IMR-90 (cell line): ENCODE data around the gene IL36B. TPM values are rescaled to one million over a fixed set of nuclear protein-coding genes. Genes with fewer than 3 reads are reported as not detected.

ENCODE experiments used
- ATAC-seq: fragments of 200-7000 bp; cut with Tn5 transposase; 2 replicates; pipeline ENCODE4 v1.9.1; 2020; ENCODE audit warnings: low read depth, mild to moderate bottlenecking, moderate library complexity
- BruUV-seq: library from RNA; stranded (reverse); fragments of 400-500 nt; replicated peaks from 2 replicates; lab custom pipeline; 2021; lab: Mats Ljungman, UMichigan
- CTCF ChIA-PET: fragments of 300-600 bp; formaldehyde crosslinking; extraction: SDS; loops from one replicate; lab custom pipeline; 2021; ENCODE audit warnings: antibody characterized with exemption; lab: Yijun Ruan, JAX
- POLR2A ChIA-PET: fragments of 300-600 bp; sonication (Branson Sonifier 250); formaldehyde crosslinking; loops from one replicate; lab custom pipeline; 2022; ENCODE audit warnings: antibody characterized with exemption; ENCODE audit not compliant: unreplicated experiment; lab: Charles Lee
- DNase-seq: peaks from one replicate; pipeline ENCODE4 v3.0.0; 2013
- H2AFZ ChIP-seq: replicated peaks from 2 replicates; pipeline ENCODE3; 2013; ENCODE audit warnings: low read length, mild to moderate bottlenecking; ENCODE audit not compliant: poor library complexity
- H2AK5ac ChIP-seq: 2 replicates; pipeline ENCODE4 v1.6.1; 2013; ENCODE audit warnings: low read depth, low read length, inconsistent platforms
- H2AK9ac ChIP-seq: replicated peaks from 2 replicates; pipeline ENCODE3; 2013; ENCODE audit warnings: mild to moderate bottlenecking, low read depth, low read length, moderate library complexity; ENCODE audit not compliant: poor library complexity
- H2BK120ac ChIP-seq: 2 replicates; pipeline ENCODE4 v1.6.1; 2013; ENCODE audit warnings: low read depth, low read length, inconsistent platforms
- H2BK15ac ChIP-seq: 3 replicates; pipeline ENCODE4 v1.6.1; 2013; ENCODE audit warnings: low read depth, low read length, inconsistent platforms
- H2BK20ac ChIP-seq: 2 replicates; pipeline ENCODE4 v1.6.1; 2013; ENCODE audit warnings: low read depth, mild to moderate bottlenecking, inconsistent platforms, low read length, moderate library complexity
- H2BK5ac ChIP-seq: 2 replicates; pipeline ENCODE4 v1.6.1; 2013; ENCODE audit warnings: mild to moderate bottlenecking, low read depth, low read length, inconsistent platforms; ENCODE audit not compliant: poor library complexity, severe bottlenecking
- H3K14ac ChIP-seq: replicated peaks from 2 replicates; pipeline ENCODE4 v1.6.1; 2013; ENCODE audit warnings: low read depth, low read length, inconsistent platforms
- H3K18ac ChIP-seq: 2 replicates; pipeline ENCODE4 v1.6.1; 2013; ENCODE audit warnings: low read depth, low read length, control low read depth
- H3K23ac ChIP-seq: 2 replicates; pipeline ENCODE4 v1.6.1; 2013; ENCODE audit warnings: low read depth, low read length, inconsistent platforms
- H3K27ac ChIP-seq: 2 replicates; pipeline ENCODE4 v1.5.1; 2013; ENCODE audit warnings: mild to moderate bottlenecking, control low read depth, low read length; ENCODE audit not compliant: insufficient read depth
- H3K27me3 ChIP-seq: 2 replicates; pipeline ENCODE4 v1.6.1; 2013; ENCODE audit warnings: low read length; ENCODE audit not compliant: control insufficient read depth, insufficient read depth
- H3K36me3 ChIP-seq: 2 replicates; pipeline ENCODE4 v1.6.1; 2013; ENCODE audit warnings: low read length, mixed read lengths; ENCODE audit not compliant: control insufficient read depth, insufficient read depth
- H3K4ac ChIP-seq: 2 replicates; pipeline ENCODE4 v1.6.1; 2013; ENCODE audit warnings: low read depth, low read length, inconsistent platforms
- H3K4me1 ChIP-seq: 2 replicates; pipeline ENCODE4 v1.6.1; 2013; ENCODE audit warnings: low read length, mixed read lengths; ENCODE audit not compliant: control insufficient read depth, insufficient read depth
- H3K4me2 ChIP-seq: 2 replicates; pipeline ENCODE4 v1.6.1; 2013; ENCODE audit warnings: low read depth, mild to moderate bottlenecking, control low read depth, low read length, moderate library complexity
- H3K4me3 ChIP-seq: 2 replicates; pipeline ENCODE4 v1.5.1; 2013; ENCODE audit warnings: low read depth, mild to moderate bottlenecking, control low read depth, low read length, moderate library complexity; ENCODE audit not compliant: insufficient read depth
- H3K56ac ChIP-seq: 2 replicates; pipeline ENCODE4 v1.6.1; 2013; ENCODE audit warnings: low read length, inconsistent platforms; ENCODE audit not compliant: insufficient read depth; ENCODE audit errors: extremely low read depth
- H3K79me1 ChIP-seq, 2 experiments: 2 replicates each; pipeline ENCODE4 v1.6.1; 2013; ENCODE audit warnings: low read length in 2 of 2, inconsistent platforms in 1 of 2, low read depth in 1 of 2
- H3K9ac ChIP-seq: 2 replicates; pipeline ENCODE4 v1.6.1; 2013; ENCODE audit warnings: low read depth, low read length, control low read depth
- H3K9me1 ChIP-seq: 2 replicates; pipeline ENCODE4 v1.6.1; 2013; ENCODE audit warnings: low read length, inconsistent platforms; ENCODE audit not compliant: insufficient read depth
- H3K9me3 ChIP-seq: 2 replicates; pipeline ENCODE4 v1.6.1; 2013; ENCODE audit warnings: low read length; ENCODE audit not compliant: control insufficient read depth, insufficient read depth
- H4K20me1 ChIP-seq: 2 replicates; pipeline ENCODE4 v1.6.1; 2013; ENCODE audit warnings: low read length, inconsistent platforms; ENCODE audit not compliant: insufficient read depth
- H4K5ac ChIP-seq: 2 replicates; pipeline ENCODE4 v1.6.1; 2013; ENCODE audit warnings: mild to moderate bottlenecking, low read depth, low read length, control low read depth
- H4K8ac ChIP-seq, 2 experiments: 2 replicates each; pipeline ENCODE4 v1.6.1; 2013; ENCODE audit warnings: low read depth in 2 of 2, low read length in 2 of 2, control low read depth in 1 of 2, inconsistent platforms in 1 of 2
- H4K91ac ChIP-seq: 2 replicates; pipeline ENCODE4 v1.6.1; 2013; ENCODE audit warnings: low read depth, low read length, inconsistent platforms; ENCODE audit not compliant: insufficient read depth
- FOS ChIP-seq: fragments of 150-350 bp; IDR thresholded peaks from 2 replicates; pipeline ENCODE4 v1.6.1; 2016; ENCODE audit warnings: low read depth, low read length
- MAFK ChIP-seq: IDR thresholded peaks from 2 replicates; pipeline ENCODE4 v1.6.1; 2012; ENCODE audit warnings: low read depth, low read length, improper control_type of control experiment
- MAZ ChIP-seq: IDR thresholded peaks from 2 replicates; pipeline ENCODE4 v1.6.1; 2012; ENCODE audit warnings: low read depth, mild to moderate bottlenecking, low read length, improper control_type of control experiment, moderate library complexity, borderline replicate concordance
- MXI1 ChIP-seq: IDR thresholded peaks from 2 replicates; pipeline ENCODE4 v1.6.1; 2012; ENCODE audit warnings: low read depth, mild to moderate bottlenecking, low read length, moderate library complexity, borderline replicate concordance
- RAD21 ChIP-seq: IDR thresholded peaks from 2 replicates; pipeline ENCODE4 v1.6.1; 2012; ENCODE audit warnings: low read length, improper control_type of control experiment
- RFX5 ChIP-seq: IDR thresholded peaks from 2 replicates; pipeline ENCODE4 v1.8.0; 2012; ENCODE audit warnings: low read depth, mild to moderate bottlenecking, low read length, moderate library complexity
- SMC3 ChIP-seq: fragments of 150-350 bp; IDR thresholded peaks from 2 replicates; pipeline ENCODE4 v1.6.1; 2016; ENCODE audit warnings: low read depth, mild to moderate bottlenecking, antibody characterized with exemption, low read length, moderate library complexity
- WGBS, 2 experiments: methylation state at CpG; one replicate each; pipeline versions ENCODE4 v1.1.5 to v1.1.7; 2013; ENCODE audit warnings: missing lambda C conversion rate in 2 of 2; ENCODE audit not compliant: insufficient read length in 1 of 2; ENCODE audit errors: extremely low coverage in 2 of 2; 5-methylcytosine and 5-hydroxymethylcytosine counted together
- dilution Hi-C: fragments of 300-500 bp; cut with HindIII; formaldehyde crosslinking; loops from one replicate; pipeline ENCODE4 v1.14.3; 2018; ENCODE audit warnings: low sequenced_read_pairs; ENCODE audit not compliant: unreplicated experiment
- in situ Hi-C: fragments of 300-500 bp; cut with MboI; formaldehyde crosslinking; loops from 3 replicates; pipeline ENCODE4 v1.14.3; 2019; ENCODE audit warnings: low sequenced_read_pairs, inconsistent platforms, mixed read lengths
- intact Hi-C: fragments of 100-400 bp; cut with micrococcal nuclease; formaldehyde crosslinking; loops from 2 replicates; pipeline ENCODE4 v1.10.0; 2022
- polyA plus RNA-seq, 3 experiments: library from polyadenylated mRNA; depleted of rRNA; stranded (reverse); fragments of >200 nt; gene quantifications; 2 replicates each; pipeline ENCODE4 v1.2.3, GENCODE V29; 2012; ENCODE audit warnings: low replicate concordance in 1 of 3
- total RNA-seq: library from RNA; depleted of rRNA; stranded (reverse); fragments of >200 nt; gene quantifications from 2 replicates; pipeline ENCODE4 v1.2.3, GENCODE V29; 2012

IL36B gene
- total and polyA plus RNA-seq, 2 of the 4 experiments (the other 2 are of a cell fraction), result not detected

- CTCF ChIA-PET, result no interaction called here
- POLR2A ChIA-PET, result no interaction called here
- no peak overlapping the region for H2BK15ac ChIP-seq
- H3K23ac ChIP-seq, result no peak overlapping the region
- no peak overlapping the region for H2AK9ac ChIP-seq
- H3K9me3 ChIP-seq, result no peaks in the 10 kb centered on the region
- H2AK5ac ChIP-seq, result no peak overlapping the region
- H3K4me3 ChIP-seq, result no peak overlapping the region
- DNase-seq, result no peak
- TF ChIP-seq RFX5 (no peak), SMC3 (no peak), FOS (no peak), MAZ (no peak), MAFK (no peak), MXI1 (no peak), RAD21 (no peak)
- no peaks in the 10 kb centered on the region for H4K20me1 ChIP-seq
- H3K4me2 ChIP-seq, result no peak overlapping the region
- WGBS, 2 experiments, result 36% methylated on average over 1 of the region's 4 CpGs; no CpG with 5 or more reads in 1 of the 2 experiments
- no peak overlapping the region for H3K14ac ChIP-seq
- no peak overlapping the region for H3K18ac ChIP-seq
- H4K5ac ChIP-seq, result no peak overlapping the region
- H2BK20ac ChIP-seq, result no peak overlapping the region
- H2BK120ac ChIP-seq, result no peak overlapping the region
- no peaks in the 10 kb centered on the region for H3K9me1 ChIP-seq
- no peaks in the 10 kb centered on the region for H3K4me1 ChIP-seq
- dilution Hi-C loops (no loop called here), intact Hi-C loops (no loop called here), in situ Hi-C loops (no loop called here)
- no peak overlapping the region for H2BK5ac ChIP-seq
- no peak overlapping the region for H2AFZ ChIP-seq
- H3K27ac ChIP-seq, result no peak overlapping the region
- no peak overlapping the region for H3K56ac ChIP-seq
- H3K9ac ChIP-seq, result no peak overlapping the region
- ATAC-seq, result no peak
- no peak overlapping the region for H4K8ac ChIP-seq
- no peak overlapping the region for H4K91ac ChIP-seq
- H3K4ac ChIP-seq, result no peak overlapping the region
- no peaks in the 10 kb centered on the region for H3K36me3 ChIP-seq
- H3K79me1 ChIP-seq, result no peaks in the 10 kb centered on the region
- BruUV-seq, result no TSS peak
- peaks cover 9% of the 10 kb centered on the region for H3K27me3 ChIP-seq
These were observed 17.3 kb upstream of the IL36B start for GRCh38 chr2:113069676-113070605.
